Activated CD4-positive, alpha-beta T cell treated with anti-CD3 and anti-CD28 coated beads, Interleukin-2, amount 10 ng/mL, durations not matched to agents 24 days and 14 days (primary cell): Measurements from ENCODE around the gene HEYL. TPM values are rescaled to one million over a fixed set of nuclear protein-coding genes. Genes with fewer than 3 reads are reported as not detected.

Experiments
- DNase-seq: peaks from one replicate; pipeline ENCODE4 v3.0.0; 2022
- H3K27ac Mint-ChIP-seq: one replicate; pipeline ENCODE4 v1.8.0; 2022; ENCODE audit warnings: mild to moderate bottlenecking, mixed read lengths
- H3K27me3 Mint-ChIP-seq: one replicate; pipeline ENCODE4 v1.8.0; 2022; ENCODE audit warnings: mixed read lengths
- H3K36me3 Mint-ChIP-seq: one replicate; pipeline ENCODE4 v1.8.0; 2022; ENCODE audit warnings: low read depth, mild to moderate bottlenecking, mixed read lengths
- H3K4me1 Mint-ChIP-seq: one replicate; pipeline ENCODE4 v1.8.0; 2021; ENCODE audit warnings: mixed read lengths
- H3K4me3 Mint-ChIP-seq: one replicate; pipeline ENCODE4 v1.8.0; 2022; ENCODE audit warnings: mild to moderate bottlenecking, moderate library complexity, mixed read lengths
- H3K9me3 Mint-ChIP-seq: one replicate; pipeline ENCODE4 v1.8.0; 2021; ENCODE audit warnings: mixed read lengths
- intact Hi-C: fragments of 100-400 bp; cut with micrococcal nuclease; formaldehyde crosslinking; loops from one replicate; pipeline ENCODE4 v1.15.1; 2023
- total RNA-seq: library from RNA; stranded (reverse); gene quantifications from 2 replicates; pipeline ENCODE4 v1.2.3, GENCODE V29; 2022

Gene HEYL
- total RNA-seq, 1 donor from 2014 or later = not detected

DNA sequence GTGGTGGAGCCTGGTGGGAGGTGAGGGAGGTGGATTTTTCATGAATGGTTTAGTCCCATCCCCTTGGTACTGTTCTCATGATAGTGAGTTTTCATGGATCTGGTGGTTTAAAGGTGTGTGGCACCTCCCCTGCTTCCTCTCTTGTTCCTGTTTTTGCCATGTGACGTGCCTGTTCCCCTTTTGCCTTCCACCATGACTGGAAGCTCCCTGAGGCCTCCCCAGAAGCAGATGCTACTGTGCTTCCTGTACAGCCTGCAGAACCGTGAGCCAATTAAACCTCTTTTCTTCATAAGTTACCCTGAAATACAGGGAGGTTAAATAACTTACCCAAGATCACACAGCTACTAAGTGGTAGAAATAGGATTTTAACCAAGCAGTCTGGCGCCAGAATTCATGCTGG is 4.3 kb upstream of the HEYL start:
- no peak overlapping the region for H3K4me3 Mint-ChIP-seq
- H3K36me3 Mint-ChIP-seq = no peaks in the 10 kb centered on the region
- DNase-seq = no peak
- peaks cover 19% of the 10 kb centered on the region for H3K27me3 Mint-ChIP-seq
- intact Hi-C loops = no loop called here
- H3K9me3 Mint-ChIP-seq = no peaks in the 10 kb centered on the region
- no peaks in the 10 kb centered on the region for H3K4me1 Mint-ChIP-seq
- no peak overlapping the region for H3K27ac Mint-ChIP-seq

DNA sequence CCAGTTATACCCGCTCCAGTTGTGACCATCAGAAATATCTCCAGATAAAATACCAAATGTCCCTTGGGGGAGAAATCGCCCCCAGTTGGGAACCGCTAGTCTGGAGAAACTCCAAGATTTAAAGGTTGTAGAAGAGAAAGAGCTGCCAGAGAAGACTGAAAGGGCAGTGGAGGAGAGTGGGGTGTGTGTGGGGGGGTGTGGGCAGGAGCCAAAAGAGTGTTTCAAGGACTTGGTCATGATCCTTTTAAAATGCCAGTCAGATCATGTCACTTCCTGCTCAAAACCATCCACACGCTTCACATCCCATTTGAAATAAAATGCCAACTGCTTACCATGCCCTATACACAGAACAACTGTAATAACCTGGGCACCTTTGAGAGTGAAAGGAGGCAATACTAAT is 3.4 kb upstream of the HEYL start:
- intact Hi-C loops = no loop called here
- H3K4me1 Mint-ChIP-seq = no peaks in the 10 kb centered on the region
- no peaks in the 10 kb centered on the region for H3K9me3 Mint-ChIP-seq

DNA sequence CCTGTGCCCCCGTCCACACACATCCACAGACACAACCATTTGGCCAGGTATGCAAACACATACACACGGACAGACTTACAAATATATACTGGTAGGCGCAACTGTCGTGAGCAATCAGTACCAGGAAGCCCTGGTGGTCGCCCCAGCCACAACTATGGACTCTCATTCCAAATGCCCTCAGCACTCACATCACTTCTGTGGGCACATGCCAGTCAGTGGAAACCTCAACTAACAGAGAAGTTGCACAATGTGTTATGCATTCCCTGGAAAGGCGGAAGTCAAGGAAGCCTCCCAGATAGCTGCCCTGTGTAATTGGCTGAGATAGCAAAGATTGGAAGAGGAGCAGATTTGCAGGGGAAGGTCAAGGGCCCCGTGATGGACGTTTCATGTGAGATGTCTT is 1.4 kb upstream of the HEYL start:
- no peak overlapping the region for H3K4me3 Mint-ChIP-seq

More for the DNA sequence above, 3.4 kb upstream of the HEYL start:
- Mint-ChIP-seq H3K4me3 (no peak overlapping the region), H3K36me3 (no peaks in the 10 kb centered on the region), H3K27me3 (peaks cover 27% of the 10 kb centered on the region), H3K27ac (no peak overlapping the region)
- no peak for DNase-seq

DNA sequence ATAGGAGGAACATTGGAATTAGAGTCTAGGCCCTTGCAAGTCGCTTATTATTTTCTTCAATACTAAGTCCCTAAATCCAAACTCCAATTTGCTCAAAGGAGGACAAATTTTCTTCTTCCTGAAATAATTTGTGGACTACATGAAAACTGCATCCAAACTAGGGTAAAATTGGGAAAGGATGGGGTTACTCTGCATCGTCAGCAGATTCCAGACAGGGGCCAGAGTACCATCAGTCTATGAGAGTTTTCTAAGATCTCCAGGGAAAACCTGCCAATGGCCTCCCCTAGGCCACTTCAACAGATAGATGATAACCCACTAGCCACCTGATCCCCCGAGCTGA is 508 bp downstream of the HEYL start:
- Mint-ChIP-seq H3K36me3 (no peaks in the 10 kb centered on the region), H3K4me3 (peak overlapping the region; percentile 69), H3K27me3 (peaks cover 39% of the 10 kb centered on the region), H3K9me3 (no peaks in the 10 kb centered on the region), H3K4me1 (no peaks in the 10 kb centered on the region), H3K27ac (no peak overlapping the region)
- intact Hi-C loops = loop anchor here (2.0 kb wide), 1 partner anchor 20 kb away; no protein-coding TSS in a partner anchor
- DNase-seq = no peak

More for the DNA sequence above, 1.4 kb upstream of the HEYL start:
- H3K4me1 Mint-ChIP-seq = no peaks in the 10 kb centered on the region
- no peak overlapping the region for H3K27ac Mint-ChIP-seq
- no peaks in the 10 kb centered on the region for H3K9me3 Mint-ChIP-seq
- no peak for DNase-seq
- H3K36me3 Mint-ChIP-seq = no peaks in the 10 kb centered on the region
- peaks cover 35% of the 10 kb centered on the region for H3K27me3 Mint-ChIP-seq
- intact Hi-C loops = no loop called here

DNA sequence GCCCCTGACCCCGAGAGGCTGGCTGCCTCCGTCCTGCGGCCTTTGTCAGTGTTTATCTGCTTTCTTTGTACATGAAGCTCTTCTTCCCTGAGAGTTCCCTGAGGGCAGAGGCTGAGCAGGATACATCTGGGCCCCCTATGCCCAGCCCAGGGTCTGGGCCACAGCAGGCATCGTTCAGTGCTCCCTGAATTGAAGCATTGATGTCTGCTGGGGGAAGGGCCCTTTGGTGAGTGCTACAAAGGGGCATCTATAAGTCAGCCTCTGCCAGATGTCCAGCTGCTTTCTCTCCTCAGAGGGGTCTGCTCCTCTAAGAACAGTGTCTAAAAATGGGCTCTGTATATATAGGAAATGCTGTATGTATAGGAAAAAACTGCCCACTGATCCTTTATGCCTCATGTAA is 2.1 kb downstream of the HEYL start:
- H3K36me3 Mint-ChIP-seq = no peaks in the 10 kb centered on the region
- no peak overlapping the region for H3K4me3 Mint-ChIP-seq
- intact Hi-C loops = no loop called here
- H3K27ac Mint-ChIP-seq = no peak overlapping the region
- no peak for DNase-seq
- H3K27me3 Mint-ChIP-seq = peaks cover 40% of the 10 kb centered on the region
- no peaks in the 10 kb centered on the region for H3K9me3 Mint-ChIP-seq
- H3K4me1 Mint-ChIP-seq = peaks cover 3% of the 10 kb centered on the region

DNA sequence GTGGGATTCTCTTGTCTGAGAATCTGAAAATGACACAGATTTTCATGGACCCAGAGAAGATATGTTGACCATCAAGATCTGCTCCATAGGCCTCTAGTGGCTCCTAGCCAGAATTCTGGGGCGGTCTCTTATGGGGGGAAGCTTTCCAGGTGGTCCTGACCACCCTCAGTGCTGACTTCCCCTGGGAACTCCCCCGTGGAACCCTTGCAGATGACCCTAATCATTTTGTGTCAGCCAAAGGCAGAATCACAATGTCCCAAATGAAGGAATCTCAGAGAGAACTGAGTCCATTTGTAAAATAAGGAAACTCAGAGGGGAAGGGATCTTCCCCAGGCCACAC is 3.6 kb downstream of the HEYL start:
- H3K27ac Mint-ChIP-seq = no peak overlapping the region
- intact Hi-C loops = no loop called here
- no peak for DNase-seq
- H3K4me1 Mint-ChIP-seq = peaks cover 14% of the 10 kb centered on the region
- H3K36me3 Mint-ChIP-seq = no peaks in the 10 kb centered on the region
- H3K9me3 Mint-ChIP-seq = no peaks in the 10 kb centered on the region
- H3K27me3 Mint-ChIP-seq = peaks cover 38% of the 10 kb centered on the region
- H3K4me3 Mint-ChIP-seq = no peak overlapping the region

DNA sequence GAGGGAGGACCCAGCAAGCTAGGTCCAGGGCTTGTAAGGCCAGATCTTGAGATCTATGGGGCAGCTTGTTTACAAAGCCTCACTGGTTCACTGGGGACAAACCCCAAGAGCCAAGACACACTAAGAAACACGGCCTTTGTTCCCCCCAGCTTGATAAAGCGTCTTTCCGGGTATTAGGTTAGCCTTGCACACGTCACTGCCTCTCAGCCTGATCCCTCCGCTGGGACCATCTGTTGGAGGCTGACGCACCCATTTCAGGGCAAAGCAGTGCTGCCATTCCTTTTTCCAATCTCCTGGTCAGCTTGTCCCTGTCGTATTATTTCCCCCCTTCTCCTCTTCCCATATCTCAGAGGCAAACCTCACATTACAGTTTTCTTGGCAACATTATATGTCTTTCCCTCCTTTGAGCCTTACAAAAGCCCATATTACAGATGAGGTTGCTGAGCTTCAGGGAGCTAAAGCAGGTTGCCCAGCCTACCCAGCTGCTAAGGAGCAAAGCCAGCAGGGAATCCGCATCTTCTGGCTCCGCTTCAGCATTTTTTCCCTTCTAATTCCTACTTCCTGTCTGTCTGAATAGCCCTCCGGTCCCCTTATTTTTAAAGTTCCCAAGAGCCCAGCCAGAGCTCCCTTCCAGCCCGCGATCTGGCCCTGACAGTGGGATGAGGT is 4.1 kb downstream of the HEYL start:
- intact Hi-C loops = no loop called here
- Mint-ChIP-seq H3K9me3 (no peaks in the 10 kb centered on the region), H3K4me3 (no peak overlapping the region), H3K4me1 (peaks cover 14% of the 10 kb centered on the region), H3K27me3 (peaks cover 34% of the 10 kb centered on the region), H3K36me3 (no peaks in the 10 kb centered on the region), H3K27ac (no peak overlapping the region)
- no peak for DNase-seq

DNA sequence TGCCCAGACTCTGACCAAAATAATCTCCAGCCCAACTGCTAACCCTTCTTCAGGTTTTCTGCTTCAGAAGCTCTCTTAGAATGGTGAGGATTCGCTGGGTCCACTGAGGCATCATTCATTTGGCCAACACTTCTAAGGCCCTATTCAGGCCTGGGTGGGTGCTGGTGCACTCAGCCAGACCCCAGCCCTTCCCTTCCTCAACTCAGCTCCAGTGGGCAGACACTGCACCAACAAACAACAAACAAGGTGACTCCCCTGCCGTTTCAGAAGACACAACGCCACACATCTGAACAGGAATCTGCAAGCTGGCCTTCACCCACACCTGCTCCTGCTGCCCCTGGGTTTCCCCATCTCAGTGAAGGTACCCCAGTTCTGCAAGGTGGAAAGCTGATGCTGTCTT is 6.0 kb downstream of the HEYL start:
- H3K27ac Mint-ChIP-seq = no peak overlapping the region
- no peak overlapping the region for H3K4me3 Mint-ChIP-seq
- H3K36me3 Mint-ChIP-seq = no peaks in the 10 kb centered on the region
- H3K9me3 Mint-ChIP-seq = no peaks in the 10 kb centered on the region
- peaks cover 28% of the 10 kb centered on the region for H3K27me3 Mint-ChIP-seq
- DNase-seq = no peak
- peaks cover 16% of the 10 kb centered on the region for H3K4me1 Mint-ChIP-seq
- intact Hi-C loops = no loop called here

DNA sequence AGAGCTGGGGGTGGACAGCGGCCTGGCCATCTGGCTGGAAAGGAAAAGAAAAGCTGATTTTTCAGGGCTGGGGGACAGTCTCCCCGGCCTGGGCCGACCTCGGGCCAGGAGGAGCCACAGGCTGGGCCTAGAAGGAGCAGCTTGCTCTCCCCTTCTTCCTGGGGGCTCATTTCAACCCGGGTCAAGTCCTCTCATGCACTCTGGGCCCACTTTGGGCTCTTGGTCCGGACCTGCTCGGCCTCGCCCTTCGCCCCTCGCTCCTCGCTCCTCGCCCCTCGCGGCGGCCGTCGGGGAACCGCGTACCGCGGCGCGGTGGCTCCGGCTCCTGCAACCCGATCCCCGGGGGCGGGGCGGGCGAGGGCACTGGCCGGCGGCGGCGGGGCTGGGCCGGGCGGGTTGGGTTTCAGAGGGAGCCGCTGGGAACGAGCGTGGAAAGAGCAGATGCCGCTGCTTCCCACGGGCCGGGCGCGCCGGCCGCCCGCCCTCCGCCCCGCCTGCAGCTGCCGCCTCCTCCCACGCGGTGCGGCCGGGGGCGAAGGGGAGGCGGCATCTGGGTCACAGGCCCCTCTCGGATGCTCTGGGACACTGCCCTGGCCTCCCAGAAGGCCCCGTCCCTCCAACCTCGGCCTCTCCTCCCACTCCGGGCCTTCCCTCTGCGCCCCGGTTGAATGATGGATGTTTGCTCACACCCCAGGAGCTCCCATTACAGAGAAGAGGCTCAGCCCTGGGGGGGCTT is 6.6 kb downstream of the HEYL start:
- Mint-ChIP-seq H3K4me1 (peaks cover 16% of the 10 kb centered on the region), H3K4me3 (no peak overlapping the region), H3K9me3 (no peaks in the 10 kb centered on the region), H3K36me3 (no peaks in the 10 kb centered on the region), H3K27ac (no peak overlapping the region), H3K27me3 (peaks cover 23% of the 10 kb centered on the region)
- intact Hi-C loops = no loop called here
- no peak for DNase-seq

DNA sequence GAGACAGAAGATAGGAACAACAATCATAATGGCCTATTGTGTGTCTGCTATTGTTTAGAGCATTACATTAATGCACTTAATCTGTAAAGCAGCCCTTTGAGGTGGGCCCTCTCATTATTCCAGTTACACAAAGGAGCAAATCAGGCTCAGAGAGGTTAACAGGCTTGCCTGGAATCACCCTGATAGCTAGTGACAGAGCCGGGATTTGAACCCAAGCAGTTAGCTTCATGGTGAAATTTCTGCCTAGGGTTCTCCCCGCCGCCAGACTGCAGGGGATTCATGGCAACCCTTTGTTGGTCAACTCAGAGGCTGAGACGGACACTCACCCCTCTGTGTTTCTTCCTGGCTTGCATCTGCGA is 7.1 kb downstream of the HEYL start:
- Mint-ChIP-seq H3K27me3 (peaks cover 17% of the 10 kb centered on the region), H3K4me3 (no peak overlapping the region), H3K27ac (no peak overlapping the region), H3K4me1 (peaks cover 16% of the 10 kb centered on the region), H3K9me3 (no peaks in the 10 kb centered on the region), H3K36me3 (no peaks in the 10 kb centered on the region)
- intact Hi-C loops = no loop called here
- DNase-seq = no peak

DNA sequence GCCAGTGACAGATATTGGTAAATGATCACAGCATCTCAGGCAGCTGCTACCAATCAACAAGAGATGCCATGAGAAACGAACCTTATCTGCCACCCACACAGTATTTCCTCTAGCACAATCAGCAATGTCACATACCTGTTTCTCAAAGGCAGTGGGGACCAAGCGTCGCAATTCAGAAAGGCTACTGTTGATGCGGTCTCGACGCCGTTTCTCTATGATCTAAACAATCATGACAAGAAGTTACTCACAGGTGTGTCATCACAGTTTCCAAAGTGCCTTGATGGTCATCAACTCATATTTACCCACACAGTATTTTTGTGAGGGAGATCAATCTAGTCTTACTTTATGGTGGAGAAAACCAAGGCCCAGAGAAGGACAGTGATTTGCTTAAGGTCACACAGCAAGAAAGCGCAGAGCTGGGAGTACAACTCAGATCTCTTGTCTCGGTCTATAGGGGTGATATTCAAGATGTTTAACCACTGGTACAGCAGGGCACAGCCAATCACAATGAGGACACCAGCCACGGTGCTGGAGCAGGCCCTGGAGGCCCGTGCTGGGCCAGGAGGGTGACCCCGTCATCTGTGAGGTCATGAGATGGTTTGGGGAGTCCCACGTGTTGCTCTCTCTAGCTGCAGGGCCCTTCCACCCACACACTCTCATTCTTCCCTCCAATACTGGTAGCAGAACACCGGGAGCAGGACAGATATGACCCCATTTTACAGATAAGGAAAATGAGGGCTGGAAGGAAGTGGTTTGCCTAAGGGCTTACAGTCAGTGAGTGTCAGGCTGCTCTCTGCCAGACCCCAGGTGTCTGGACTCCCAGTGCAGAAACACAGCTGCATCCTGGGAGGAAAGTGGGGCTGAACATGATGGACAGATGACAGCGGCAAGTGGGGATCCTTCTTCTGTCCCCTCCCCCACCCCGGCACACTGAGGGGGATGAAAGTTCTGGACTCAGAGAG is 7.8 kb downstream of the HEYL start:
- H3K4me1 Mint-ChIP-seq = peaks cover 16% of the 10 kb centered on the region
- peak overlapping the region; percentile 46 for H3K27ac Mint-ChIP-seq
- intact Hi-C loops = no loop called here
- H3K27me3 Mint-ChIP-seq = peaks cover 16% of the 10 kb centered on the region
- no peak for DNase-seq
- H3K4me3 Mint-ChIP-seq = no peak overlapping the region
- no peaks in the 10 kb centered on the region for H3K36me3 Mint-ChIP-seq
- no peaks in the 10 kb centered on the region for H3K9me3 Mint-ChIP-seq

DNA sequence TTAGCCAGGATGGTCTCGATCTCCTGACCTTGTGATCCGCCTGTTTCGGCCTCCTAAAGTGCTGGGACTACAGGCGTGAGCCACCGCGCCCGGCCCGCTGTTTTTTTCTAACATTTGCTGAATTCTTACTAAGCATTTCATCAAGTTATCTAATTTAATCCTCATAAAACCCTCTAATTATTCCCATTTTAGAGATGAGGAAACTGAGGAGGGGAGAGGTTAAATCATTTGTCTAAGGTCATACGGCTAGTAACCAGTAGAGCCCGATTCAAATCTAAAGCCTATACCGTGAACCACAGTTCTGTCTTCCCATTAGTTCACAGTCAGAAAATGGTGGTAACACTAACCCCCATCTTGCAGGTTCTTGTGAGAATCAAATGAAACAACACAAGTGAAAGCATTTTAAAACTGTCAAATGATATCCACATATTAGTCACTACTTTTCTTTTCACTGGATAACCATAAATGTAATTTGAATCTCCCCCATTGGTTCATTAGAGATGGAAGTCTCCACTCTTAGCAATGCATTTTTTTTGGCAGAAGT is 10.6 kb downstream of the HEYL start:
- Mint-ChIP-seq H3K27me3 (peaks cover 10% of the 10 kb centered on the region), H3K27ac (no peak overlapping the region), H3K36me3 (no peaks in the 10 kb centered on the region), H3K4me3 (no peak overlapping the region), H3K4me1 (peaks cover 16% of the 10 kb centered on the region), H3K9me3 (no peaks in the 10 kb centered on the region)
- DNase-seq = no peak
- intact Hi-C loops = no loop called here

DNA sequence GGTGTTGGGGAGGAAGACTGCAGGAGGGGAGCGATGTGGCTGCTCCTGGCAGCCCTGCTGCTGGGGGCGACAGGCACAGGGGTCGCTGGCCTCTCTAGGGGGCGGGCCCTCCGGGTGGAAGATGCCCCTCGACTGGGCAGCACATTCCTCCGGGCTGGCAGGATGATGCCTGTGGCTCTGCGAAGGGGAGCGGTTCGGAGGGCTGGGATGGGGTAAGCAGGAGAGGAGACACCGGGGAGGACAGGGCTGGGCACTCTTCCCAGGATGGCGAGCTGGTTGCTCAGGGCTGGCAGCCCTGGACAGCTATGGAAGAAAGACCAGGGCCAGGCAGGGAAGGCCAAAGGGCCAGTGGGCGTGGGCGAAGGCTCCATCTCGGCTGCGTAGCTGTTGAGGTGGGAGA is 12.8 kb downstream of the HEYL start:
- intact Hi-C loops = no loop called here
- DNase-seq = no peak
- no peaks in the 10 kb centered on the region for H3K9me3 Mint-ChIP-seq
- no peaks in the 10 kb centered on the region for H3K36me3 Mint-ChIP-seq
- no peak overlapping the region for H3K4me3 Mint-ChIP-seq
- peaks cover 8% of the 10 kb centered on the region for H3K27me3 Mint-ChIP-seq
- H3K27ac Mint-ChIP-seq = no peak overlapping the region
- H3K4me1 Mint-ChIP-seq = peaks cover 9% of the 10 kb centered on the region
